Activated T-cell treated with anti-CD3 and anti-CD28 coated beads for 4 hours (primary cell): Measurements from ENCODE around the gene ZDHHC18.

Experiments used
- DNase-seq: peaks from one replicate; pipeline ENCODE4 v3.0.0-alpha.2; 2020

The ZDHHC18 gene, protein sequence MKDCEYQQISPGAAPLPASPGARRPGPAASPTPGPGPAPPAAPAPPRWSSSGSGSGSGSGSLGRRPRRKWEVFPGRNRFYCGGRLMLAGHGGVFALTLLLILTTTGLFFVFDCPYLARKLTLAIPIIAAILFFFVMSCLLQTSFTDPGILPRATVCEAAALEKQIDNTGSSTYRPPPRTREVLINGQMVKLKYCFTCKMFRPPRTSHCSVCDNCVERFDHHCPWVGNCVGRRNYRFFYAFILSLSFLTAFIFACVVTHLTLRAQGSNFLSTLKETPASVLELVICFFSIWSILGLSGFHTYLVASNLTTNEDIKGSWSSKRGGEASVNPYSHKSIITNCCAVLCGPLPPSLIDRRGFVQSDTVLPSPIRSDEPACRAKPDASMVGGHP

GRCh38 chr1:26826261-26827105 lies at the start of gene ZDHHC18:
TSS of gene ZDHHC18 (plus strand) at chr1:26826688. CDS start at chr1:26826805, 117 bp downstream.
- peak; percentile 53 for DNase-seq

DNA sequence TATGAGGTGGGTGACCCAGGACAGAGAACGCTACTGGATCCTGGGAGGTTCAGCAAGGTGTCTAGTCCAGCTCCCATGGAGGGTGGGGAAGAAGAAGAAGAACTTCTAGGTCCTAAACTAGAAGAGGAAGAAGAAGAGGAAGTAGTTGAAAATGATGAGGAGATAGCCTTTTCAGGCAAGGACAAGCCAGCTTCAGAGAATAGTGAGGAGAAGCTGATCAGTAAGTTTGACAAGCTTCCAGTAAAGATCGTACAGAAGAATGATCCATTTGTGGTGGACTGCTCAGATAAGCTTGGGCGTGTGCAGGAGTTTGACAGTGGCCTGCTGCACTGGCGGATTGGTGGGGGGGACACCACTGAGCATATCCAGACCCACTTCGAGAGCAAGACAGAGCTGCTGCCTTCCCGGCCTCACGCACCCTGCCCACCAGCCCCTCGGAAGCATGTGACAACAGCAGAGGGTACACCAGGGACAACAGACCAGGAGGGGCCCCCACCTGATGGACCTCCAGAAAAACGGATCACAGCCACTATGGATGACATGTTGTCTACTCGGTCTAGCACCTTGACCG lies 47.3 kb upstream of the ZDHHC18 start:
- DNase-seq: no peak

GRCh38 chr1:26780344-26780957 lies 46.0 kb upstream of the ZDHHC18 start:
- no peak for DNase-seq

- no peak for DNase-seq
Observed at GRCh38 chr1:26781206-26781825, 45.2 kb upstream of the ZDHHC18 start.

- no peak for DNase-seq
Observed at GRCh38 chr1:26782521-26783212, 43.8 kb upstream of the ZDHHC18 start.

DNA sequence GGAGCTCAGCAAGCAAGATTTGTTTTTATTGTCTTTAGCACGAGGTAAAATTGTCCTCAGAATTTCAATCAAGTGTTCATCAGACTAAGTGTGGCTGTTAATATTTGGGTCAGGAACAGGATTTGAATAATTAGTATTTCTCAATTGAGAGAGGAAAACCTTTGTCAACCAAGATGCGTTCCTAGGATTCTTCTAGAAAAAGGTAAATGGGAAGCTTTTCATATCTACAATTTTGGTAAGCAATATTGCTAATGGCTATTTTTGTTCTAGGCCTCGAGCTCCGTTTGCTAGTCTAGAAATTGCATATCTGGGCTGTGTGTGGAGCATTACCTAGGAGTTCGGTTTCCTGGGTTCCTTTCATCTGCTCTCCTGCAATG lies 42.9 kb upstream of the ZDHHC18 start:
- DNase-seq: no peak

DNA sequence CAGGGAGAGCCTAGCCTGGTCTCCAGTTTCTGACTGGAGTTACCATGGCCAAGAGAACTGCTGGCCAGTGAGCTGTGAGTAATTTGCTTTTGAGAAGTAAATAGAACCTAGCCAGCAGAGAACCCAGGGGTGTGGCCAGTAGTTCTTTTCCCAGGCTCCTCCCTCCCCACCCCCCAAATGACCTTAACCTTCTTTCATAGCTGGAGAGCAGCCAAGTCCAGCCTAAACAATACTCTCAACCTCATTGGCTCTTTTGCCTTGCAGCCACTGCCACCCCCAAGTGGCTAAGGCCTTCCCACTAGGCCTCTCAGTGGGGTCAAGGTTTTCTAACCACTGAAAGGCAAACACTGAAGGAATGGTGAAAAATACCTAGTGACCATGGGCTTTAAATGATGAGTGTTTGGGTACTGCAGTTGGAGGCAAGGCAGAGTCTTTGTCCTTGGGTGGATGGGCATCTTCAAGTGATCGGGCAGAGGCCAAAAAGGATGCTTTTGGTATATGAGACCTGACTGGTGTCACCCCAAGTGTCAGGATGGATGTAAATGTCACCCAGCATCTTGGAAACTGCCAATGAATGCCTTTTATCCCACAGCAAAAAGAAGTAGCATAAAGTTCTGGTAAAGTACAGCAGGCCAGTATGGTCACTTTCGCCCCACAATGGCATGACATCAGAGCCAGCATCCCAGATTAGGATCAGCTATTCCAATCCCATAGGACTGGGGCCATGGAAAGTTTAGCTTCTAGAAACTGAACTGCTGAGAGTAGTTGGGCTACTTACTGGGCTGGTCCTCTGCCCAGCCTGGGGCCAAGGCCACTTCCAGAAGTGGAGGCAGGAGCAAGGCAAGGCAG lies 42.2 kb upstream of the ZDHHC18 start:
- no peak for DNase-seq

- DNase-seq: no peak
Observed at GRCh38 chr1:26784886-26785285, 41.6 kb upstream of the ZDHHC18 start.

DNA sequence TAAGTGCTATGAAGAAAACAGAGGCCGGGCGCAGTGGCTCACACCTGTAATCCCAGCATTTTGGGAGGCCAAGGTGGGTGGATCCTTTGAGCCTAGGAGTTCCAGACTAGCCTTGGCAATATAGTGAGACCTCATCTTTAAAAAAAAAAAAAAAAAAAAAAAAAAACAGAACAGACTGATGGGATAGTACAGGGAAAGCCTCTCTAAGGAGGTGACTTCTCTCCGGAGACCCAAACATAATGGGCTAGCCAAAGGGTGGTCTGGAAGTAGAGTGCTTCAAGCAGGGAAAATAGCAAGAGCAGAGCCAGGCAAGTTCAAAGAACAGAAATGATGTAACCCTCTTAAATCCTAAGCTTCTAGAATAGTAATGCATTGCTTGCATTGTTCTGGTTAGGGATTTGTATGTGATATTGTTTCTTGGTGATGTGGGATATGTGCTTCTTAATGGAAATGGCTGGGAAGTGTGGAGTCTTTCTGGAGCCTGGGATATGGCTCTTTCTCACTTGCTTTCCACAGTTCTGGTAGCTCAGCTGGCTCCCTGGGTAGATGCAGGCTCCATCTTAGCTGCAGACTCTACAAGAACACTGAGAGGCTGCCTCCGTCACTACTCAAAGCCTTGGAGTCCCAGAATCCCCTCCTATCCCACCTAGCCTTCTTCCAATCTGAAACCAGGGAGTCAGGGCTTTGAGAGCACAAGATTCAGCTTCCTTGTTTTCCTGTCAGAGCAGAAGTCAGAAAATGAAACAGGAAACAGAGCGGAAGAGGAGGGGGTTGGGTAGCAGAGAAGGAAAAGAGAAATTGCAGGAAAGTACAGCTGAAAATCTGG lies 40.7 kb upstream of the ZDHHC18 start:
- DNase-seq: no peak

DNA sequence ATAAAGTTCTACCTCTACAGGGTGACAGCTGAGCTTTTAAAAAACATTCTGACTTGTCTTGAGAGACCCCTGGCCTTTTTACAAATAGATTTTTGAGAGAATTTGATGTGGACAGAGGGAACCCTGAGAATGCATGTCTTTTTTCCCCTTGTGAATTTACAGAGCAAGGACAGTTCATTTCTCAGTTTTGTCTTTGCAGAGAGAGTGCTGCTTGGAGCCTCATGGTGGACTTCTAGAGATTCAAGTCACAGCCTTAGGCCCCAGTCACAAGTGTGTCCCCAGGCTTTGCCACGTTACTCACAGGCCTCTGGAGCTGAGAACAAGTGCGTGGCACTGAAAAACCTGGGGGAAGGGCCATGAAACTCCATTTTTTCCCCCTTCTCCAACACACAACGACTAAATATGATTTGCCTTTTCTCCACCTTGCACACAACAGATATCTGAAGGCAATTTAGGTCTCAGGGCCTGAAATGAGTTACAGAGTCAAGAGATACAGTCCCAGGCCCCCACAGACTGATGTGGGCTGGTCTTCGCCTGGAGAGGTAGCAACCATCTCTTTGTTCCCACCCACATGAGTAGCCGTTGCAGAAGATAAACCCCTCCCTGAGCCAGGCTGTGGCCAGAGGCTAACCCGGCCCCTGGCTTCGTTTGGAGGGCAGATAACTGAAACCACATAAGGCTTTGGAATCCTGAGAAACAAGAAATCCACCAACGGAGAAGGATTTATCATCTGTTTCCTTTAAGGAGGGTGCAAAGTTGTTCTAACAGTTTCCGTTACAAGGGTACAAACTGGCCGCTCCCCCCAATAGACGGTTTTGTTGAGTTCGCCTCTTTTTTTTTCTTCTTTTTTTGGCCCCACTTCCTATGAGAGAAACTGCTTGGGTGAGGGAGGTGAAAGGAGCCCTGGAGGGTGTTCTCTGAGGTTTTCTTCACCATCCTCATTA lies 39.8 kb upstream of the ZDHHC18 start:
- DNase-seq: no peak

DNA sequence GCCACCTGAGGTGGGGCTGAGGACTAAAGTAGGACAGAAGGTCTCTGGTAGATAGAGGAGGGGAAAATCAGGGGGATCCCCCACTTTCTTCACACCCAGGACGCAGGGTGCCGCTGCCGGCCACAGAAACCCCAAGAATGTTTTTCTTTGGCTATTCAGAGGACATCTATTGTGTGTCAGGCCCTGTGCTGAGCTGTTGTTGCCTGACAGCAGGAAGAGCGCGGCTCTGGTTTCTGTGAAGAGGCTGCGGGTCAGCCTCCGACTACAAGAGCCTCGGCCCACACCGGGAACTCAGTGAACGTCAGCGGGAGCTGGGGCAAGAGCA lies 39.1 kb upstream of the ZDHHC18 start:
- peak; percentile 26 for DNase-seq

GRCh38 chr1:26787706-26788514 lies 38.6 kb upstream of the ZDHHC18 start, which contains the start of gene PIGV:
TSS of gene PIGV (plus strand) at chr1:26787950. CDS start at chr1:26790816, 2,866 bp downstream.
- peak; percentile 82 for DNase-seq

- DNase-seq: no peak
Observed at GRCh38 chr1:26788515-26788785, 38.0 kb upstream of the ZDHHC18 start.

GRCh38 chr1:26788836-26789611 lies 37.5 kb upstream of the ZDHHC18 start:
- peak; percentile 85 for DNase-seq

DNA sequence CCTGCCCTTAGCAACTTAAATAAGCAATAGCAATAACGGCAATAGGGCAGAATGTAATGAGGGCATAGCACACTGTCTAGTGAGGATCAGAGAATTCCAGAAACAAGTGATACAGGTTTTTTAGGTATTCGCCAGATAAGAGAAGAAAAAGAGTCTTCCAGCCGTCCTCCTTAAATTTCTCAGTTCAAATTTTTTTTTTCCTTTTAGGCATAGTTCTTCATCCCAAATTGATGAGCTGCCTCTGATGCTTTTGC lies 36.9 kb upstream of the ZDHHC18 start:
- DNase-seq: no peak

GRCh38 chr1:26789931-26790330 lies 36.6 kb upstream of the ZDHHC18 start:
- no peak for DNase-seq

GRCh38 chr1:26790551-26790953 lies 35.9 kb upstream of the ZDHHC18 start:
- DNase-seq: no peak

DNA sequence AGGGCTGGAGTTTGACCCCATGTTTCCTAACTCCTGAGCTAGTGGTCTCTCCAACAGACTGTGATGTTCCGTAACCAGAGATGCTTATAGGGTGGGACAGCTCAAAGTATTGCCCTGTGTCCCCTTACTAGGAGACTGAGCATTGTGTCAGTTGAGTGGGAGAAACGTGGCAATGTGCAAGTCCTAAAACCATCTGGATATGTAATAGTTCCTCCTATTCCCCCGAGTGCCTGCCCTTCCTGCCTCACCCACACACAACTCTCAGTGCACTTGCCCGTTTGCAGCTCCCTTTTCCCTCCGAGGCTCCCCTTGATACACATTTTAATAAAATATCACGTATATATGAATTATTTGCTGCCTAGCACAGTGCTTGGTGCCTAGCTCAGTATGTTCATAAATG lies 35.3 kb upstream of the ZDHHC18 start:
- no peak for DNase-seq
